ENCODE results near the gene KNL1. TPM values are rescaled to one million over a fixed set of nuclear protein-coding genes. Genes with fewer than 3 reads are reported as not detected.

Gene KNL1
- polyA plus RNA-seq, 2 of the 4 experiments (the other 2 are of a cell fraction) = 7.6 to 13.2 TPM

GRCh38 chr15:40618023-40618422 is 24.0 kb downstream of the KNL1 start (continued):
- TF ChIP-seq PBX3 (IDR thresholded peaks at IDR 0.05) = no peak
- TF ChIP-seq MYC (IDR thresholded peaks at IDR 0.05; ENCODE audit: borderline replicate concordance, low read length) = no peak
- TF ChIP-seq PHF8 (IDR thresholded peaks at IDR 0.05; ENCODE audit: borderline replicate concordance, low read depth) = no peak
- TF ChIP-seq RARB (CRISPR knock-in tag; IDR thresholded peaks at IDR 0.05) = no peak

- no peak for ATAC-seq
- Histone ChIP-seq H3K4me2 (no peak overlapping the region), H3K9me3 (no peaks in the 10 kb centered on the region), H3K27ac (no peak overlapping the region), H3K4me1 (no peaks in the 10 kb centered on the region), H3K4me3 (no peak overlapping the region)
- ChIA-PET CTCF (no interaction called here), POLR2A (no interaction called here)
- no peak for DNase-seq (ENCODE audit: low read depth in 1 of 2, low spot score in 1 of 2)
- FAIRE-seq = no peak
- TF ChIP-seq NPAS2 (CRISPR knock-in tag; IDR thresholded peaks at IDR 0.05; ENCODE audit: borderline replicate concordance) (no peak), GATA3 (IDR thresholded peaks at IDR 0.05; ENCODE audit: borderline replicate concordance) (no peak), CHD4 (IDR thresholded peaks at IDR 0.05; ENCODE audit: borderline replicate concordance) (no peak), HOXA7 (CRISPR knock-in tag; IDR thresholded peaks at IDR 0.05) (no peak), CBX8 (IDR thresholded peaks at IDR 0.05) (no peak), BCL3 (IDR thresholded peaks at IDR 0.05) (no peak), RARB (CRISPR knock-in tag; IDR thresholded peaks at IDR 0.05) (no peak)
These were observed 24.9 kb downstream of the KNL1 start for GRCh38 chr15:40618906-40619305.

GRCh38 chr15:40623361-40623760 is 29.3 kb downstream of the KNL1 start:
- H3K4me1 ChIP-seq = no peaks in the 10 kb centered on the region
- DNase-seq (ENCODE audit: low read depth in 1 of 2, low spot score in 1 of 2) (no peak), FAIRE-seq (no peak), ATAC-seq (no peak)
- TF ChIP-seq BCL3 (IDR thresholded peaks at IDR 0.05) (no peak), RNF2 (IDR thresholded peaks at IDR 0.05; ENCODE audit: borderline replicate concordance, low read depth) (no peak), CEBPB (IDR thresholded peaks at IDR 0.05) (no peak), ESRRA (IDR thresholded peaks at IDR 0.05; ENCODE audit: borderline replicate concordance, low read length) (no peak), TFCP2L1 (CRISPR knock-in tag; IDR thresholded peaks at IDR 0.05) (no peak)
- no peaks in the 10 kb centered on the region for H3K9me3 ChIP-seq
- H3K4me3 ChIP-seq = no peak overlapping the region
- no peak overlapping the region for H3K4me2 ChIP-seq
- CTCF ChIA-PET = interaction anchor here (0.7 kb wide), 2 partner anchors 20 to 34 kb away, joined by 3 read pairs; no protein-coding TSS in a partner anchor
- POLR2A ChIA-PET = no interaction called here
- 98% methylated on average over 2 of the region's 2 CpGs for WGBS (ENCODE audit: missing lambda C conversion rate)
- H3K27ac ChIP-seq = no peak overlapping the region

GRCh38 chr15:40630313-40630712 is 36.3 kb downstream of the KNL1 start:
- 94% methylated on average over 2 of the region's 2 CpGs for WGBS (ENCODE audit: missing lambda C conversion rate)

More at GRCh38 chr15:40630313-40630712, 36.3 kb downstream of the KNL1 start:
- no peak for DNase-seq (ENCODE audit: low read depth in 1 of 2, low spot score in 1 of 2)
- no peak overlapping the region for H3K4me2 ChIP-seq
- no peaks in the 10 kb centered on the region for H3K9me3 ChIP-seq
- FAIRE-seq = no peak
- peaks cover 6% of the 10 kb centered on the region; the same call in 1 of the 3 replicates for H3K4me1 ChIP-seq
- no peak for TF ChIP-seq CBX2 (IDR thresholded peaks at IDR 0.05; ENCODE audit: borderline replicate concordance, low read depth)
- no peak for TF ChIP-seq CBX8 (IDR thresholded peaks at IDR 0.05)
- TF ChIP-seq HOXB13 (CRISPR knock-in tag; IDR thresholded peaks at IDR 0.05; ENCODE audit: low read depth) = no peak
- no peak for TF ChIP-seq HOXA7 (CRISPR knock-in tag; IDR thresholded peaks at IDR 0.05)
- TF ChIP-seq FOXS1 (CRISPR knock-in tag; IDR thresholded peaks at IDR 0.05) = no peak
- TF ChIP-seq ELK1 (IDR thresholded peaks at IDR 0.05; ENCODE audit: low read depth, low read length) = no peak
- no peak for TF ChIP-seq MYC (IDR thresholded peaks at IDR 0.05; ENCODE audit: borderline replicate concordance, low read length)
- no peak for TF ChIP-seq BCL3 (IDR thresholded peaks at IDR 0.05)
- no peak for TF ChIP-seq CHD2 (IDR thresholded peaks at IDR 0.05; ENCODE audit: low read length, partially characterized antibody)
- no peak for TF ChIP-seq ZC3H11A (IDR thresholded peaks at IDR 0.05)
- no peak for TF ChIP-seq MAZ (IDR thresholded peaks at IDR 0.05; ENCODE audit: borderline replicate concordance, low read depth, low read length)
- no peak for TF ChIP-seq USF2 (IDR thresholded peaks at IDR 0.05)
- no peak for TF ChIP-seq PBX3 (IDR thresholded peaks at IDR 0.05)
- no peak for TF ChIP-seq NPAS2 (CRISPR knock-in tag; IDR thresholded peaks at IDR 0.05; ENCODE audit: borderline replicate concordance)
- no peak overlapping the region for H3K4me3 ChIP-seq
- CTCF ChIA-PET = interaction anchor here (0.6 to 1.0 kb wide), 2 partner anchors 49 to 229 kb away, joined by 3 read pairs; no protein-coding TSS in a partner anchor
- H3K27ac ChIP-seq = no peak overlapping the region
- ATAC-seq = no peak
- POLR2A ChIA-PET = no interaction called here

Measured in A549 (cell line).